ENCODE measurements around the gene JAG1.

Gene JAG1

GRCh38 chr20:10647909-10648308, 25.9 kb downstream of the JAG1 start:
- H4K20me1 ChIP-seq (ENCODE audit: insufficient read depth, low read length): 0 out of 2 replicates have a peak, but pooled peaks cover 4% of the 10 kb centered on the region
- no peak overlapping the region for H3K4me3 ChIP-seq (ENCODE audit: low read length)
- no peak for TF ChIP-seq EZH2phosphoT487 (IDR thresholded peaks at IDR 0.05; ENCODE audit: low read depth)
- no peak for TF ChIP-seq CTCF (IDR thresholded peaks at IDR 0.05; ENCODE audit: low read depth, low read length)
- H3K27ac ChIP-seq (ENCODE audit: low read length): no peak overlapping the region
- H3K79me2 ChIP-seq (ENCODE audit: low read length): no peaks in the 10 kb centered on the region
- peaks cover 10% of the 10 kb centered on the region for H3K4me1 ChIP-seq (ENCODE audit: low read length)
- H3K27me3 ChIP-seq (ENCODE audit: low read depth, low read length): peaks cover 21% of the 10 kb centered on the region
- no peaks in the 10 kb centered on the region for H3K36me3 ChIP-seq (replicated peaks; ENCODE audit: low read depth, low read length)
- no peak overlapping the region for H3K4me2 ChIP-seq (ENCODE audit: low read length)
- no peak overlapping the region for H2AFZ ChIP-seq (ENCODE audit: low read depth, low read length)
- H3K9me3 ChIP-seq (ENCODE audit: insufficient read depth, low read length): no peaks in the 10 kb centered on the region
- no peak overlapping the region for H3K9ac ChIP-seq (ENCODE audit: low read length)

DNA sequence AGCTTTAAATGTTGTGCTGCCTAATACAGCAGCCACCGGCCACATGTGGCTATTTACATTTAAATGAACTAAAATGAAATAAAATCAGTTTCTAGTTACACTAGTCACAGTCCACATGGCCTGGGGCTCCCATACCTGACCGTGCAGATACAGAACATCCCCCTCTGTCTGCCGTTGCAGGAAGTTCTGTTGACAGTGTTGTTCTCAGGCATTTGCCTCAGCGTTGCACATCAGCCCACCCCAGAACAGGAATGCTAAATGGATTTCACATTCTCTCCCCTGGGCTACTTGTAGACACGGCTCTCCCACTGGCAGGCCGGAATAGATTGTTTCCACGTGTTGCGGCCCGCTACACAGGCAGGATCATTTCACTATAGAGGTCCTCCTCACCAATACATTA, 26.3 kb downstream of the JAG1 start:
- Histone ChIP-seq H3K4me3 (ENCODE audit: low read length) (no peak overlapping the region), H4K20me1 (ENCODE audit: insufficient read depth, low read length) (0 out of 2 replicates have a peak, but pooled peaks cover 4% of the 10 kb centered on the region), H3K9ac (ENCODE audit: low read length) (no peak overlapping the region), H3K79me2 (ENCODE audit: low read length) (no peaks in the 10 kb centered on the region), H3K27ac (ENCODE audit: low read length) (no peak overlapping the region), H3K4me2 (ENCODE audit: low read length) (no peak overlapping the region), H3K4me1 (ENCODE audit: low read length) (peaks cover 10% of the 10 kb centered on the region), H2AFZ (ENCODE audit: low read depth, low read length) (no peak overlapping the region), H3K9me3 (ENCODE audit: insufficient read depth, low read length) (no peaks in the 10 kb centered on the region), H3K36me3 (replicated peaks; ENCODE audit: low read depth, low read length) (no peaks in the 10 kb centered on the region), H3K27me3 (ENCODE audit: low read depth, low read length) (peaks cover 21% of the 10 kb centered on the region)
- peak; percentile 50 for TF ChIP-seq CTCF (IDR thresholded peaks at IDR 0.05; ENCODE audit: low read depth, low read length)
- TF ChIP-seq EZH2phosphoT487 (IDR thresholded peaks at IDR 0.05; ENCODE audit: low read depth): no peak

GRCh38 chr20:10646886-10647420, 26.8 kb downstream of the JAG1 start:
- Histone ChIP-seq H3K4me3 (ENCODE audit: low read length) (no peak overlapping the region), H3K79me2 (ENCODE audit: low read length) (no peaks in the 10 kb centered on the region), H3K27ac (ENCODE audit: low read length) (no peak overlapping the region), H3K27me3 (ENCODE audit: low read depth, low read length) (peaks cover 21% of the 10 kb centered on the region), H2AFZ (ENCODE audit: low read depth, low read length) (no peak overlapping the region), H3K4me1 (ENCODE audit: low read length) (peaks cover 10% of the 10 kb centered on the region), H4K20me1 (ENCODE audit: insufficient read depth, low read length) (0 out of 2 replicates have a peak, but pooled peaks cover 4% of the 10 kb centered on the region), H3K9me3 (ENCODE audit: insufficient read depth, low read length) (no peaks in the 10 kb centered on the region), H3K36me3 (replicated peaks; ENCODE audit: low read depth, low read length) (no peaks in the 10 kb centered on the region), H3K9ac (ENCODE audit: low read length) (no peak overlapping the region), H3K4me2 (ENCODE audit: low read length) (no peak overlapping the region)
- TF ChIP-seq CTCF (IDR thresholded peaks at IDR 0.05; ENCODE audit: low read depth, low read length) (no peak), EZH2phosphoT487 (IDR thresholded peaks at IDR 0.05; ENCODE audit: low read depth) (no peak)

DNA sequence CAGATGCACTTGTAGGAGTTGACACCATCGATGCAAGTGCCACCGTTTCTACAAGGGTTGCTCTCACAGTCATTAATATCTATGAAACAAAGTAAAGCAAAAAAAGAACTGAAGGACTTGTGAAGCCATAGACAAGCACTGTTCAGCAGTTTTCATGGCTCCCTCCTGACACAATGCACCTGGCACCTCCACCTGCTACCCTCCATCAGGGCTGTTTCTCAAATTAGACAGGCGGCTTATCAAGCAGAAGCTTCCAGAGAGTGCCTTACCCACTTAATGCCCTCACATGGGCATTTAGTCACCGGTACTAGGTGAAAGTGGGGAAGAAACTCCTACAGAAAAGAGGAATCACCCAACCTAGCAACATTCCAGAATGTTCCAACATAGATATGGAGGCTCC, 27.8 kb downstream of the JAG1 start:
- Histone ChIP-seq H3K9me3 (ENCODE audit: insufficient read depth, low read length) (no peaks in the 10 kb centered on the region), H3K9ac (ENCODE audit: low read length) (no peak overlapping the region), H2AFZ (ENCODE audit: low read depth, low read length) (no peak overlapping the region), H3K4me3 (ENCODE audit: low read length) (no peak overlapping the region), H3K27me3 (ENCODE audit: low read depth, low read length) (peaks cover 21% of the 10 kb centered on the region), H3K27ac (ENCODE audit: low read length) (no peak overlapping the region), H3K4me2 (ENCODE audit: low read length) (no peak overlapping the region), H3K79me2 (ENCODE audit: low read length) (no peaks in the 10 kb centered on the region), H3K36me3 (replicated peaks; ENCODE audit: low read depth, low read length) (no peaks in the 10 kb centered on the region), H4K20me1 (ENCODE audit: insufficient read depth, low read length) (0 out of 2 replicates have a peak, but pooled peaks cover 4% of the 10 kb centered on the region), H3K4me1 (ENCODE audit: low read length) (peaks cover 10% of the 10 kb centered on the region)
- TF ChIP-seq EZH2phosphoT487 (IDR thresholded peaks at IDR 0.05; ENCODE audit: low read depth) (no peak), CTCF (IDR thresholded peaks at IDR 0.05; ENCODE audit: low read depth, low read length) (no peak)
